Mucosa of descending colon (tissue), 3 donors: Measurements from ENCODE around the gene MAS1. TPM values are rescaled to one million over a fixed set of nuclear protein-coding genes. Genes with fewer than 3 reads are reported as not detected.
"Not testable (repeated sequence)": the region's sequence is repeated elsewhere in the genome, so short reads cannot be mapped to it uniquely, and the experiment has no call there.

Source experiments
- ATAC-seq: fragments of 200-7000 bp; cut with Tn5 transposase; one replicate; pipeline ENCODE4 v1.9.1; 2020; ENCODE audit warnings: mild to moderate bottlenecking, moderate library complexity
- DNase-seq, 3 donors: peaks; one replicate each; pipeline ENCODE4 v3.0.0-alpha.2; 2020
- H3K36me3 ChIP-seq: fragments of 200-600 bp; one replicate; pipeline ENCODE4 v1.8.0; 2021; ENCODE audit warnings: low read depth, mild to moderate bottlenecking
- H3K4me1 ChIP-seq: fragments of 200-600 bp; one replicate; pipeline ENCODE4 v1.8.0; 2021; ENCODE audit warnings: low read depth, mild to moderate bottlenecking
- H3K4me3 ChIP-seq: fragments of 200-600 bp; one replicate; pipeline ENCODE4 v1.8.0; 2021; ENCODE audit warnings: mild to moderate bottlenecking
- H3K9me3 ChIP-seq: fragments of 200-600 bp; one replicate; pipeline ENCODE4 v1.8.0; 2021; ENCODE audit warnings: mild to moderate bottlenecking
- CTCF ChIP-seq: fragments of 200-600 bp; IDR thresholded peaks from one replicate; pipeline ENCODE4 v1.8.0; 2022; ENCODE audit warnings: antibody characterized with exemption, mild to moderate bottlenecking
- intact Hi-C, 2 donors: fragments of 100-400 bp; cut with DNase I in 1 of 2; cut with micrococcal nuclease in 1 of 2; formaldehyde crosslinking; loops; one replicate each; pipeline versions ENCODE4 v1.11.0 to v1.11.1; 2022; cut with DNase I, micrococcal nuclease
- total RNA-seq, 3 donors: library from RNA; stranded (reverse); fragmentation: NEBNext Ultra II Directional in 2 of 3; extraction: Animal tissue kit (Norgen Biotek cat#: 25700) in 2 of 3; gene quantifications; one replicate each; pipeline versions ENCODE4 v1.2.1 to v1.2.4, GENCODE V29; 2021 to 2023
- donor health status: DM: no; HTN: no; CAD: no; lungs with moderate emphysema.
- donor health status: DM: no; HTN: no; CAD: no.
- donor health status: DM: no; HTN: yes; CAD: no.

MAS1 gene
- total RNA-seq, 3 donors from 2014 or later: not detected

- ATAC-seq (no peak), DNase-seq (no peak)
- Histone ChIP-seq H3K9me3 (no peaks in the 10 kb centered on the region), H3K4me3 (no peak overlapping the region), H3K36me3 (no peaks in the 10 kb centered on the region), H3K4me1 (no peaks in the 10 kb centered on the region)
- TF ChIP-seq CTCF: no peak
- intact Hi-C loops: no loop called here
These were observed 37.0 kb upstream of the MAS1 start for GRCh38 chr6:159853754-159854153.

- DNase-seq: no peak
- no peaks in the 10 kb centered on the region for H3K9me3 ChIP-seq
- H3K36me3 ChIP-seq: no peaks in the 10 kb centered on the region
- no peak overlapping the region for H3K4me3 ChIP-seq
- no peak for ATAC-seq
- intact Hi-C loops: no loop called here
- H3K4me1 ChIP-seq: no peaks in the 10 kb centered on the region
- no peak for TF ChIP-seq CTCF
These were observed 35.8 kb upstream of the MAS1 start for GRCh38 chr6:159854959-159855358.

GRCh38 chr6:159858259-159858658, 32.5 kb upstream of the MAS1 start:
- Histone ChIP-seq H3K9me3 (no peaks in the 10 kb centered on the region), H3K4me1 (no peaks in the 10 kb centered on the region), H3K36me3 (no peaks in the 10 kb centered on the region), H3K4me3 (no peak overlapping the region)
- no peak for TF ChIP-seq CTCF
- DNase-seq (no peak), ATAC-seq (no peak)
- intact Hi-C loops: no loop called here

- Histone ChIP-seq H3K4me3 (no peak overlapping the region), H3K36me3 (no peaks in the 10 kb centered on the region), H3K9me3 (no peaks in the 10 kb centered on the region), H3K4me1 (no peaks in the 10 kb centered on the region)
- TF ChIP-seq CTCF: no peak
- intact Hi-C loops: loop anchor here in 1 of 2 donors (10.0 kb wide), 1 partner anchor 594 kb away; no protein-coding TSS in a partner anchor
- no peak for DNase-seq
- ATAC-seq: no peak
These were observed 30.3 kb upstream of the MAS1 start for GRCh38 chr6:159860482-159860881.

GRCh38 chr6:159862103-159862502, 28.7 kb upstream of the MAS1 start:
- TF ChIP-seq CTCF: no peak
- Histone ChIP-seq H3K4me3 (no peak overlapping the region), H3K36me3 (no peaks in the 10 kb centered on the region), H3K4me1 (no peaks in the 10 kb centered on the region), H3K9me3 (no peaks in the 10 kb centered on the region)
- no peak for ATAC-seq
- no peak for DNase-seq
- intact Hi-C loops: loop anchor here in 1 of 2 donors (10.0 kb wide), 1 partner anchor 593 kb away; no protein-coding TSS in a partner anchor

GRCh38 chr6:159863341-159863740, 27.4 kb upstream of the MAS1 start:
- intact Hi-C loops: loop anchor here in 1 of 2 donors (10.0 kb wide), 1 partner anchor 591 kb away; no protein-coding TSS in a partner anchor
- not testable (repeated sequence) for H3K9me3 ChIP-seq, H3K4me3 ChIP-seq, H3K36me3 ChIP-seq, H3K4me1 ChIP-seq
- DNase-seq (peak in 1 of 3 donors; percentile 79), ATAC-seq (peak; percentile 54)
